HG02759 (cell line): ENCODE data around the gene NDUFS3.
A peak's percentile ranks its signal among the peaks of the same experiment; 100 is the strongest.
"Not testable (repeated sequence)": the region's sequence is repeated elsewhere in the genome, so short reads cannot be mapped to it uniquely, and the experiment has no call there.

Experiments used
- ATAC-seq: cut with Tn5 transposase; IDR thresholded peaks from one replicate; pipeline ENCODE4 v1.9.1; 2021; ENCODE audit warnings: mild to moderate bottlenecking, moderate library complexity; ENCODE audit not compliant: unreplicated experiment

The NDUFS3 gene

GRCh38 chr11:47558695-47559094, 20.2 kb upstream of the NDUFS3 start:
- no peak for ATAC-seq

- no peak for ATAC-seq
These were observed 18.4 kb upstream of the NDUFS3 start for GRCh38 chr11:47560426-47560825.

- not testable (repeated sequence) for ATAC-seq
These were observed 16.5 kb upstream of the NDUFS3 start for GRCh38 chr11:47562393-47562792.

GRCh38 chr11:47564366-47564765, 14.5 kb upstream of the NDUFS3 start:
- not testable (repeated sequence) for ATAC-seq

GRCh38 chr11:47564933-47565339, 13.9 kb upstream of the NDUFS3 start:
- ATAC-seq, result no peak

- peak; percentile 91 for ATAC-seq
These were observed 13.3 kb upstream of the NDUFS3 start, which contains the start of gene PTPMT1 for GRCh38 chr11:47565340-47566148. TSS of gene PTPMT1 (plus strand) at chr11:47565599. CDS start at chr11:47565623, 24 bp downstream.

- no peak for ATAC-seq
These were observed 12.7 kb upstream of the NDUFS3 start for GRCh38 chr11:47566149-47566698.

GRCh38 chr11:47569646-47570045, 9.2 kb upstream of the NDUFS3 start:
- ATAC-seq, result no peak

- ATAC-seq, result no peak
These were observed 8.1 kb upstream of the NDUFS3 start for GRCh38 chr11:47570651-47571356.

- ATAC-seq, result no peak
These were observed 7.5 kb upstream of the NDUFS3 start for GRCh38 chr11:47571357-47571729.

GRCh38 chr11:47571895-47572294, 7.0 kb upstream of the NDUFS3 start:
- ATAC-seq, result no peak

- no peak for ATAC-seq
These were observed 6.1 kb upstream of the NDUFS3 start for GRCh38 chr11:47572715-47573255.

GRCh38 chr11:47573321-47573720, 5.6 kb upstream of the NDUFS3 start:
- no peak for ATAC-seq

- ATAC-seq, result no peak
These were observed 1.3 kb upstream of the NDUFS3 start for GRCh38 chr11:47577460-47578041.

- no peak for ATAC-seq
These were observed 5.0 kb downstream of the NDUFS3 start for GRCh38 chr11:47583844-47584243.

- no peak for ATAC-seq
These were observed 7.4 kb downstream of the NDUFS3 start, which contains the start of gene FAM180B for GRCh38 chr11:47586098-47586855. TSS of gene FAM180B (plus strand) at chr11:47586678. CDS start at chr11:47586769, 91 bp downstream.

GRCh38 chr11:47587039-47587716, 8.3 kb downstream of the NDUFS3 start:
- ATAC-seq, result no peak

GRCh38 chr11:47587723-47588326, 9.0 kb downstream of the NDUFS3 start:
- ATAC-seq, result no peak

GRCh38 chr11:47589118-47589517, 10.2 kb downstream of the NDUFS3 start:
- no peak for ATAC-seq
